Measurements from ENCODE around the gene MTF2. TPM values are rescaled to one million over a fixed set of nuclear protein-coding genes. Genes with fewer than 3 reads are reported as not detected.

MTF2 gene
- total RNA-seq, 2 experiments from 2014 or later = 49.8 to 55.0 TPM

DNA sequence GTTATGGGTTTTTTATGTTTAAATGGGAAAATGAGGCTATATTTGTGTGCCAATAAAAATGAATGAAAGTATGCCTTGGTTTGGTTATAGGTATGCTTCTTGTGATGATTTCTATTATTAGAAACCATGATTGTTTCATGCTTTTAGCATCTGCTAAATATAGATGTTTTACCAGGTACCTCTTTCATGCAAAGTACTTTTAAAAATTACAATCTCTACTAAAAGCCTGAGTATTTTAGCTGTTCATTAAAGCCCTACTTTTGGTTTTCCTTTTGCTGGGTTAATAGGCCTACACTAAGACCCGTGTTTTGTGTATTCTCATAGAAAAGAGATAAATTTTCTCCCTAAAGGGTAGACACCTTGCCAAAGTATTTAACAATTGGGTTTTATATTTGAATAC, 32.0 kb downstream of the MTF2 start:
- H3K27me3 Mint-ChIP-seq = no peaks in the 10 kb centered on the region
- no peak for ATAC-seq
- ChIA-PET POLR2A (interaction anchor here (0.6 kb wide), 1 partner anchor 176 kb away, joined by 4 read pairs; no protein-coding TSS in a partner anchor), CTCF (interaction anchor here (0.6 to 1.1 kb wide), 3 partner anchors 31 to 113 kb away, joined by 3 to 4 read pairs (median 3); no protein-coding TSS in a partner anchor)
- H3K4me3 Mint-ChIP-seq = no peak overlapping the region
- DNase-seq = no peak
- intact Hi-C loops (cut with DNase I, micrococcal nuclease) = no loop called here
- H3K4me1 Mint-ChIP-seq = peaks cover 32% of the 10 kb centered on the region
- H3K27ac Mint-ChIP-seq = no peak overlapping the region
- H3K9me3 Mint-ChIP-seq (ENCODE audit: low read depth) = peaks cover 14% of the 10 kb centered on the region
- peaks cover 42% of the 10 kb centered on the region for H3K36me3 Mint-ChIP-seq (ENCODE audit: low read depth)

DNA sequence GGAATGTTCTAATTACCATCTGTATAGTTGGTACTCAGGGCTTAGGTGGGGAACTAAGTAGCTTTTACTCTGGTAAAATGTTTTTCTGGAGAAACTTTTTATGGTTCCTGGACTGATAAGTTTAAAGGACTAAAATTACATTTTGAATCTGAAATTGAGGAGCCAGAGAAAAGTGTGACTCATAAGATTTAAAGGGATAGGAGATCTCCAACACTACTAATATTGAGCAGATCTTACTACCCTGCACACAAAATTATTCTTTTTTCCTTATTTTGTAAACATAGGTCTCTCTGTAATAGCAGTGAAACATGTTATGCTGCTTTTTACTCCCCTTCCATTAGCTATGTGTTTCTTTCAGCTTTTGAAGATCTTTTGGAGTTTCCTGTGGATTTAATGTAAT, 32.5 kb downstream of the MTF2 start:
- H3K9me3 Mint-ChIP-seq (ENCODE audit: low read depth) = peaks cover 14% of the 10 kb centered on the region
- H3K27me3 Mint-ChIP-seq = no peaks in the 10 kb centered on the region
- ATAC-seq (no peak), DNase-seq (no peak)
- ChIA-PET CTCF (interaction anchor here (0.6 kb wide), 1 partner anchor 58 kb away, joined by 3 read pairs; no protein-coding TSS in a partner anchor), POLR2A (no interaction called here)
- H3K4me3 Mint-ChIP-seq = no peak overlapping the region
- H3K36me3 Mint-ChIP-seq (ENCODE audit: low read depth) = peaks cover 41% of the 10 kb centered on the region
- intact Hi-C loops (cut with DNase I, micrococcal nuclease) = no loop called here
- H3K27ac Mint-ChIP-seq = peak overlapping the region; percentile 14
- peaks cover 32% of the 10 kb centered on the region for H3K4me1 Mint-ChIP-seq

DNA sequence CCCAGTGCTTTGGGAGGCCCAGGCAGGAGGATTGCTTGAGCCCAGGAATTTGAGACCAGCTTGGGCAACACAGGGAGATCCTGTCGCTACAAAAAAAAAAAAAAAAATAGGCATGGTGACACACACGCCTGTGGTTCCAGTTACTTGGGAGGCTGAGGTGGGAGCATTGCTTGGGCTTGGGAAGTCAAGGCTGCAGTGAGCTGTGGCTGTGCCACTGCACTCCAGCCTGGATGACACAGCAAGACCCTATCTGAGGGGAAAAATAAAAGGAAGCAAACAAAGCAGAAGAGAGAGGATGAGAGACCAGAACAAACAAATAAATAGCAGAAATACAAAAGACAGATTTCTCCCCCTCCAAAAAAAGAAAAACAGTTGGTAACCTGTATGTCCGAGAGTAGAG, 34.0 kb downstream of the MTF2 start:
- intact Hi-C loops (cut with DNase I, micrococcal nuclease) = no loop called here
- no peak for DNase-seq
- ATAC-seq = no peak
- no peak overlapping the region for H3K4me3 Mint-ChIP-seq
- H3K4me1 Mint-ChIP-seq = peaks cover 31% of the 10 kb centered on the region
- peaks cover 32% of the 10 kb centered on the region for H3K36me3 Mint-ChIP-seq (ENCODE audit: low read depth)
- H3K27ac Mint-ChIP-seq = no peak overlapping the region
- ChIA-PET CTCF (interaction anchor here (1.4 kb wide), 1 partner anchor 90 kb away, joined by 3 read pairs; no protein-coding TSS in a partner anchor), POLR2A (no interaction called here)
- no peaks in the 10 kb centered on the region for H3K27me3 Mint-ChIP-seq
- peaks cover 6% of the 10 kb centered on the region for H3K9me3 Mint-ChIP-seq (ENCODE audit: low read depth)

DNA sequence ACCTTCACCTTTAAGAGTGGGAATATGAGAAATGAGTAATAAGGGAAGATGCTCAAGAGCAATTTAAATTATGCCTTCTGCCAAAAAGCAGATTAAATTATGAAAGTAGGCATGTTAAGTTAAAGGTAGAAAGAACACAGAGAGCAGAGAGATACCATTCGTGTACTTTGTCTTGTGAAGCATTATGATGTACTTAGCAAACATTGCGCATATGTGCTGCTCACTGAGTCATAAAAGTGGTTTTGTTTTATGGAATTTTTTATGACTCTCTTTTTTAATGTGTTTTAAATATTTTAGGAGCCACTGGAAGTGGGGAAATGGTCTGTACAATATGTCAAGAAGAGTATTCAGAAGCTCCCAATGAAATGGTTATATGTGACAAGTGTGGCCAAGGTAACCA, 35.3 kb downstream of the MTF2 start:
- CTCF ChIA-PET = interaction anchor here (0.6 to 1.5 kb wide), 3 partner anchors 12 to 91 kb away, joined by 3 to 5 read pairs (median 3); no protein-coding TSS in a partner anchor

DNA sequence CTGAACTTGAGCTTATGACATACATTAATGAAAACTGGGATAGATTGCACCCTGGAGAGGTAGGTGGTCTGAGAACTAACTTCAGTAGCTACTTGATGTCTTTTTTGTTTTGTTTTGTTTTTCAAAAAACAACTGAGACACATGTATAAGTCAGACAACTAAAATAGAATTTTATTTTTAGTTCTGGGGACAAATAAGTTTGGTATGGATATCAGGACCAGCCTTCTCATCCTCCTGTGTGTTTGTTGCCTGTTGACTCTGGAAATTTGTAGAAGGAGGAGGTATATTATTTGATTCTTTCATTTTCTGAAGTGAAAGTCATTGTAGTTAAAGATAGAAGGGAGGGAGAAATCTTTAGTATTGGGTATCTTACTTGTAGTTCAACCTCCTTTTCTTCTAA, 41.5 kb downstream of the MTF2 start:
- no peak for DNase-seq
- H3K36me3 Mint-ChIP-seq (ENCODE audit: low read depth) = peaks cover 26% of the 10 kb centered on the region

More for the DNA sequence above, 35.3 kb downstream of the MTF2 start:
- Mint-ChIP-seq H3K9me3 (ENCODE audit: low read depth) (no peaks in the 10 kb centered on the region), H3K27me3 (no peaks in the 10 kb centered on the region), H3K4me1 (peaks cover 23% of the 10 kb centered on the region), H3K36me3 (ENCODE audit: low read depth) (peaks cover 27% of the 10 kb centered on the region), H3K27ac (no peak overlapping the region), H3K4me3 (no peak overlapping the region)
- POLR2A ChIA-PET = no interaction called here
- ATAC-seq (no peak), DNase-seq (no peak)
- intact Hi-C loops (cut with DNase I, micrococcal nuclease) = no loop called here

DNA sequence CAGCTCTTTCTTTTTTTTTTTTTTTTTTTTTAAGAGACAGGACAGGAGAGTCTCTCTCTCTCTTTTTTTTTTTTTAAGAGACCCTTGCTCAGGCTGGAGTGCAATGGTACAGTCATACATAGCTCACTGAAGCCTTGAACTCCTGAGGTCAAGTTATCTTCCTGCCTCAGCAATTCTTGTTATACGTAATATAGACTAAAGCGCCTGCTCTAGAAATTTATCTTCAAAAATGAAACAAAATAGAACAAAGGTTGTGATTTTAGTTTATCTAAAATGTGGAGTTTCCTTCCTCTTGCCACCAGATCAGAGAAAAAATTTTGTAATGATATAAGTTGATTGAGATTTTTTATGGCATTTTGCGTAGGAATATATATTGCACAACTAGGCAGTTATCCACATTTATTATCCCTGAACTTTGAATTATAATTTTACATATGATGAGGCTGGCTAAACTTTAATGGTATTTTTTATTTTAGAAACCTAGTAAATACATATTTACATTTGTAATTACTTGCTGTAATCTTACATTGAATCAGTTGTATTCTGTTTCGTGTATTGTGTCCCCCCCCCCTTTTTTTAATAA, 44.2 kb downstream of the MTF2 start:
- no peak overlapping the region for H3K27ac Mint-ChIP-seq
- intact Hi-C loops (cut with DNase I, micrococcal nuclease) = no loop called here
- H3K4me1 Mint-ChIP-seq = peaks cover 8% of the 10 kb centered on the region
- POLR2A ChIA-PET = no interaction called here
- no peaks in the 10 kb centered on the region for H3K27me3 Mint-ChIP-seq
- ATAC-seq (no peak), DNase-seq (no peak)
- CTCF ChIA-PET = interaction anchor here (1.0 kb wide), 1 partner anchor 94 kb away, joined by 3 read pairs; no protein-coding TSS in a partner anchor
- H3K36me3 Mint-ChIP-seq (ENCODE audit: low read depth) = peaks cover 26% of the 10 kb centered on the region
- H3K4me3 Mint-ChIP-seq = no peak overlapping the region
- no peaks in the 10 kb centered on the region for H3K9me3 Mint-ChIP-seq (ENCODE audit: low read depth)

More for the DNA sequence above, 41.5 kb downstream of the MTF2 start:
- no peaks in the 10 kb centered on the region for H3K27me3 Mint-ChIP-seq
- CTCF ChIA-PET = interaction anchor here (0.8 kb wide), 1 partner anchor 116 kb away, joined by 3 read pairs; no protein-coding TSS in a partner anchor
- ATAC-seq = no peak
- H3K27ac Mint-ChIP-seq = no peak overlapping the region
- intact Hi-C loops (cut with DNase I, micrococcal nuclease) = loop anchor here in 1 of 2 experiments (2.0 kb wide), 1 partner anchor 20 kb away; no protein-coding TSS in a partner anchor
- POLR2A ChIA-PET = no interaction called here
- H3K4me3 Mint-ChIP-seq = no peak overlapping the region
- H3K4me1 Mint-ChIP-seq = peaks cover 8% of the 10 kb centered on the region
- no peaks in the 10 kb centered on the region for H3K9me3 Mint-ChIP-seq (ENCODE audit: low read depth)

DNA sequence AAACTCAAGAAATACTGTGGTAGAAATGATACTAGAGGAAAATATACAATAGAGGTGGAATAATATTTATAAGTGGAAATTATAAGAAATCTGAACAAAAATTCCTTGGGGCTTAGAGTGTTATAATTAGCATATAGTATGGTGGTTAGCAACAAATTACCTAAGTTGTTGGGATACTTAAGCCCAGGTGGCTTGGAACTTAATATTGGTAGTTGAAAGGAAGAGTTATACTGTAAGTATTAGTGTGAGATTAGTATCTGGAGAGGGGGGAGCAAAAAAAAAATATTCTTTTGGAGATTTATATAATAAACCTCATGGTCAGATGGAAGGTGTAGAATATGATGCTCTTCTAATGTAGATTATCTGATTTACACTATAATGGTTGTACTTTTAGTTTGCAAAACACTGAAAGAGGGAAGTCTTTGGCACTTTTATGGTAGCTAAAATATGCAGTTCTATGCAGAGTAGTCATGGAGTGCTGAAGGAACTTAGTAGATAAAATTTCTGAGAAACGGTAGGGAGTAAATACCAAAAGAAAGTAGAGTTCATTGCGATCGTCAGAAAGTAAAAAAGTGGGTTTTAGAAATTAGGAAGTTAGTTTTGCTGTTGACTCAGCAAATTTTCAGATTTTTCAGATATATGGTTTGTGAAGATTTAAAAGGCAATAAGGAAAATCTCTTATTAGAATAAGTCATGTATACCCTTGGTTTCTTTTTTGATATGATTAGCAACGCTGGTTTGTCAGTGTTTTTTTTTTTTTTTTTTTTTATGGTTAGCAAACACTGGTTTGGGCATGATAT, 45.7 kb downstream of the MTF2 start:
- ATAC-seq (no peak), DNase-seq (no peak)
- Mint-ChIP-seq H3K36me3 (ENCODE audit: low read depth) (peaks cover 29% of the 10 kb centered on the region), H3K4me3 (no peak overlapping the region), H3K27me3 (no peaks in the 10 kb centered on the region), H3K4me1 (peaks cover 8% of the 10 kb centered on the region), H3K9me3 (ENCODE audit: low read depth) (no peaks in the 10 kb centered on the region), H3K27ac (no peak overlapping the region)
- POLR2A ChIA-PET = no interaction called here
- intact Hi-C loops (cut with DNase I, micrococcal nuclease) = no loop called here
- CTCF ChIA-PET = interaction anchor here (0.6 to 2.0 kb wide), 5 partner anchors 15 to 132 kb away, joined by 3 to 9 read pairs (median 3); no protein-coding TSS in a partner anchor

DNA sequence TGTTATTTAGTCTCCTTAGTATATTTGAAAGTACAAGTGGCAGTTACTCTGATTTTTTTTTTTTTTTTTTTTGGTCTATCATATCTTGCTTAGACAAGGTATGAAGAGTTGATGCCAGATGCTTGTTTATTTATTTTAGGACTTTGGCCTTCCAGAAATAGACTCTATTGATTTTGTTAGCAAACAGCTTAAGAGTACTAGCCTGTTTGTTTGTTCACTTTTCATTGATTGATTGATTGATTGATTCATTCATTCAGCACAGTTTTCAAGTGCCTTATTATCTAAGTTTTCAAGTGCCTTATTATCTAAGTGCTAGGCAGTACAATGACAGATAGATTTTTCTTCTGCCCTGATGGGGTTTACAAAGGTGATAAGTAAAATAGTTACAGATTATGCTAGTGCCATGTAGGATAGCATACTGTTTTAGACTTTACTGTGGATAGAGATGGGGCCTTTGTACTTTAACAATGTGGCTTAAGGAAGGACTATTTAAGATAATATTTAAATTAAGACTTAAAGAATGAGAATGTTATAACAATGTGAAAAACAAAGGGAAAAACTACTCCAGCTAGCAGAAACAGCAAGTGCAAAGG, 50.5 kb downstream of the MTF2 start:
- Mint-ChIP-seq H3K4me1 (peaks cover 2% of the 10 kb centered on the region), H3K27me3 (no peaks in the 10 kb centered on the region), H3K9me3 (ENCODE audit: low read depth) (no peaks in the 10 kb centered on the region), H3K36me3 (ENCODE audit: low read depth) (peaks cover 16% of the 10 kb centered on the region), H3K27ac (no peak overlapping the region), H3K4me3 (no peak overlapping the region)
- ChIA-PET CTCF (interaction anchor here (0.6 kb wide), 1 partner anchor 15 kb away, joined by 3 read pairs; no protein-coding TSS in a partner anchor), POLR2A (interaction anchor here (0.6 kb wide), 2 partner anchors 208 to 216 kb away, joined by 3 to 10 read pairs; partner anchors contain the start of gene DR1)
- ATAC-seq = no peak
- DNase-seq = no peak
- intact Hi-C loops (cut with DNase I, micrococcal nuclease) = no loop called here

DNA sequence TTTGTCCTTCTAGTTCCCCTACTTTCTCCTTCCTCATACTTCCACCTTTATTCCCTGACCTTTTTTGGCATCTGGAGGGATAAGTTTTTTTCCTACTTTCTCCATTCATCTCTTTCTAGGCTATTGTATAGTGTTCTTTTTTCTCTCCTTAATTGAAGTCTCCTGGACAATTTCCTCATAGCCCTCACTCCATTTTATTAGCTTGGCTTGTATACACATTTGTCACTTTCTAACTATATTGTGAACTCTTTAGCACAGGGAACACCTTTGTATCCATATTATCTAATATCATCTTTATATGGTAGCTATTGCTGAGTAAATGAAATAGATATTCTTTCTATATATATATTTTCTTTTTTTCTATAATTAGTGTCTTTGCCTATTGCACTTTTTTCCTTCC, 53.6 kb downstream of the MTF2 start:
- Mint-ChIP-seq H3K27me3 (no peaks in the 10 kb centered on the region), H3K36me3 (ENCODE audit: low read depth) (peaks cover 17% of the 10 kb centered on the region), H3K4me3 (no peak overlapping the region), H3K4me1 (no peaks in the 10 kb centered on the region), H3K9me3 (ENCODE audit: low read depth) (no peaks in the 10 kb centered on the region), H3K27ac (no peak overlapping the region)
- no peak for DNase-seq
- no peak for ATAC-seq
- CTCF ChIA-PET = interaction anchor here (1.1 to 1.5 kb wide), 3 partner anchors 53 to 274 kb away, joined by 3 read pairs; no protein-coding TSS in a partner anchor
- POLR2A ChIA-PET = no interaction called here
- intact Hi-C loops (cut with DNase I, micrococcal nuclease) = loop anchor here in 1 of 2 experiments (2.0 kb wide), 1 partner anchor 16 kb away; no protein-coding TSS in a partner anchor

DNA sequence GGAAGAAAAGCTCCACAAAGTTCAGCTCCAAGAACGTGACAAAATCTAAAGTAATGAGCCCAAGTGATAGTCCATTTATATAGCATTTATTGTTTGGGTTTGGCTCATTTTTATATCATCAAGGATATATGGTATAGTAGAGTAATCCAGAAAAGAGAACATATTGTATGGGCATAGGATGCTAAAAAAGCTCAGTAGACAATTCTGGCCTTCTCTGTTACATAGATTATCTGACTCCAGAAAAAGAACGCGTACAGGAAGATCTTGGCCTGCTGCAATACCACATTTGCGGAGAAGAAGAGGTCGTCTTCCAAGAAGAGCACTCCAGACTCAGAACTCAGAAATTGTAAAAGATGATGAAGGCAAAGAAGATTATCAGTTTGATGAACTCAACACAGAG, 57.4 kb downstream of the MTF2 start:
- Mint-ChIP-seq H3K36me3 (ENCODE audit: low read depth) (peaks cover 26% of the 10 kb centered on the region), H3K9me3 (ENCODE audit: low read depth) (no peaks in the 10 kb centered on the region), H3K27ac (no peak overlapping the region), H3K4me3 (no peak overlapping the region), H3K4me1 (no peaks in the 10 kb centered on the region), H3K27me3 (no peaks in the 10 kb centered on the region)
- DNase-seq (no peak), ATAC-seq (no peak)
- ChIA-PET POLR2A (no interaction called here), CTCF (no interaction called here)
- intact Hi-C loops (cut with DNase I, micrococcal nuclease) = no loop called here

DNA sequence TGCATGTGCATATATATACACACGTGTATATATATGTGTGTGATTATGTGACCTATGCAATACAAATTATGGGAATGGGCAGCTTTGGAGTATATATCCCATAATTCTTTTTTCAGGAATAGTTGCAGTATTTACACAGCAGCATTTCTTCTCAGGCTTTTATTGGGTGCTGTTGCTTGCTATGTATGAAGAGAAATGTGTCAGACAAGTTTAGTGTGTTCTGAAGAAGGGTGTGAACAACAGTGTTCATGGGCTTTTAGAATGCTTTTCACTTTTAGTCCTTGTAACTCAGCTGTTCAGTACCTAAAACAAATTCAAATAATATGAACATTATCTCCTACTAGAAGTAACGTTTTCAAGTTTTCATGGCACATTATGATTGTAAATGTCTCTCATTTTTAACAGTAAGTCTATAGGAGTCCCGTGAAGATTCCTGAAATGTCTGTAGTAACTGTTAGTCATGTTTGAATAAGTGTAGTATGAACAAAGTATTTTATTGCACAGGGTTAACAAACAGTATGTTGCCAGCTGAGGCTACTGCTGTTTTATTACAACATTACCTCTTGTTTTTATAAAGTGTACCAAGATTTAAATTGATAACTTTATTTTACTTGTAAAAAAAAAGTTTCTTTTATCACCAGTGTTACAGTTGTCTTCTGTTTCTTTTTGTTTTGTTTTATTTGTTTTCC, 58.7 kb downstream of the MTF2 start:
- no peaks in the 10 kb centered on the region for H3K27me3 Mint-ChIP-seq
- no peaks in the 10 kb centered on the region for H3K9me3 Mint-ChIP-seq (ENCODE audit: low read depth)
- H3K27ac Mint-ChIP-seq = no peak overlapping the region
- DNase-seq (no peak), ATAC-seq (no peak)
- H3K4me1 Mint-ChIP-seq = no peaks in the 10 kb centered on the region
- peaks cover 26% of the 10 kb centered on the region for H3K36me3 Mint-ChIP-seq (ENCODE audit: low read depth)
- no peak overlapping the region for H3K4me3 Mint-ChIP-seq
- intact Hi-C loops (cut with DNase I, micrococcal nuclease) = no loop called here
- ChIA-PET CTCF (interaction anchor here (1.2 to 1.6 kb wide), 3 partner anchors 114 to 278 kb away, joined by 3 to 5 read pairs (median 3); no protein-coding TSS in a partner anchor), POLR2A (no interaction called here)

Measured in activated CD4-positive, alpha-beta T cell treated with anti-CD3 and anti-CD28 coated beads for 36 hours (primary cell).